GM19468 (cell line): Measurements from ENCODE around the gene INSR.
A peak's percentile ranks its signal among the peaks of the same experiment; 100 is the strongest.
"Not testable (repeated sequence)": the region's sequence is repeated elsewhere in the genome, so short reads cannot be mapped to it uniquely, and the experiment has no call there.

Source experiments
- ATAC-seq: cut with Tn5 transposase; IDR thresholded peaks from one replicate; pipeline ENCODE4 v1.9.1; 2021; ENCODE audit warnings: mild to moderate bottlenecking, moderate library complexity, moderate number of reproducible peaks; ENCODE audit not compliant: unreplicated experiment; ENCODE audit errors: extremely low read depth

Gene INSR

GRCh38 chr19:7293762-7294557, at the start of gene INSR:
TSS of gene INSR (minus strand) at chr19:7294414. CDS start at chr19:7293891, 523 bp downstream.
- ATAC-seq: peak; percentile 58

GRCh38 chr19:7342143-7342542, 47.9 kb upstream of the INSR start:
- no peak for ATAC-seq

GRCh38 chr19:7340959-7341837, 47.0 kb upstream of the INSR start:
- ATAC-seq: no peak

- ATAC-seq: peak; percentile 60
Measured at GRCh38 chr19:7337380-7338194, 43.4 kb upstream of the INSR start.

DNA sequence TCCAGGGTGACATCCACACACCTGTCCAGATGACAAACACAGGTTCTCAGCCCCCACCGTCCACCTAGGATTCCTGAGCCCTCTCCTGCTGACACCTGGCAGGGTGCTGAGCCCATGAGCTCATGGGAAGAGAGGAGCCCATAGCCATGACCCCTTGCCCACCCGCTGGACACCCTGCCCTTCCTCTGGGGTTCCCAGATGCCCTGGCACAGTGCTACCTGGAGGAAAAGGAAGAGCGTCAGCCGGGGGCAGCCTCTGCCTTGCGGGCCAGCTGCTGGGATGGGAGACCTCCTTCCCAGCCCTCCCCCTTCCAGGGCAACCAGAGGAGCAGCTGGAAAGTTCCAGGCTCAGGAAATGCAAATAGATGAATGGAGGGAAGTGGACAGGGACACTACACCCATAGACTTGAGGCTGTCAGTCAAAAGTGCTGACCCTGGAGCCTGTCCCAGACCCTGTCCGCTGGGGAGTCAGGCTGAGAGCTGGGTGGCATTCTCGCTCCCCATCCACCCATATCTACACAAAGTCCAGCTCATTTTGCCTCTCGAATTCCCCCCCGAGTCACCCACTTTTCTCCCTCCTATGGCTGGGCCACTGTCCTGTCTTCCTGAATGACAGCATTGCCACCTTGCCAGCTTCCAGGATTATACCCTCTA, 42.2 kb upstream of the INSR start:
- no peak for ATAC-seq

DNA sequence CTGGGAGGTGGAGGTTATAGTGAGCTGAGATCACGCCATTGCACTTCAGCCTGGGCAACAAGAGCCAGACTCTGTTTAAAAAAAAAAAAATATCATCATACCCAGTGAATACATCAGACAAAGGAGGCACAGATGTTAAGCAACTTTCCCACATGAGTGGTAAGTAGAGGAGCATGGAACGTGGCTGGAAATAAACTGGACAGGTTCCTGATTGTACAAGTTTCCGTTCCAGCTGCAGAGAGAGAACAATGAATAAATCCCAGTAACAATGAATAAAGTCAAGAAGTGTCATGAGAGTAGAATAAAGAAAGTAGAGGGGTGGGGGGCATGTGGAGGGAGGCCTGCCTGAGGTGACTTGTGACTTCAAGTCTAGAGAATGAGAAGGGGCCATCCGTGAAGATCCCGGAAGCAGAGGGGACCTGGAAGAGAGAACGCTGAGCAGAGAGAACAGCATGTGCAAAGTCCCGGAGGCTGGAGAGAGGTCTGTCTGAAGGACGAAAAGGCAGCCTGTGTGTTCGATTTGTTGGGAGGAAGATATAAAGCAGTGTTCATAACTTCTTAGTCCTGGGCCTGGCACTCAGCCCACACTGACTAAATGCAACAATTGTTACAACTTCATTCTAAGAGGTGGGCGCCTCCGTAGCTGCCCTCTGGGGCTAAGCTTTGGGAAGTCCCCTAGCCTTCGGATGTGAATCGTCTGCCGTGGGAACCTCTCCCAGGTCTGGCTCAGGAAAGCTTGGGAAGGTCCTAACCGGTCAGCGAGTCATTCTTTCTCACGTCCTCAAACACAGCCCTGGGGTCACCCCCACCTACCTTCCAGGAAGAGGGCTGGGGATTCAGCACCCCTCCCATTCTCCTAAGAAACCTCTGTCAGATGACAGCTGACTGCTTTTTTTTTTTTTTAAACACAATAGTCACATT, 39.2 kb upstream of the INSR start:
- no peak for ATAC-seq

GRCh38 chr19:7331446-7331845, 37.2 kb upstream of the INSR start:
- ATAC-seq: no peak

GRCh38 chr19:7328647-7329046, 34.4 kb upstream of the INSR start:
- ATAC-seq: no peak

GRCh38 chr19:7327802-7328201, 33.6 kb upstream of the INSR start:
- no peak for ATAC-seq

DNA sequence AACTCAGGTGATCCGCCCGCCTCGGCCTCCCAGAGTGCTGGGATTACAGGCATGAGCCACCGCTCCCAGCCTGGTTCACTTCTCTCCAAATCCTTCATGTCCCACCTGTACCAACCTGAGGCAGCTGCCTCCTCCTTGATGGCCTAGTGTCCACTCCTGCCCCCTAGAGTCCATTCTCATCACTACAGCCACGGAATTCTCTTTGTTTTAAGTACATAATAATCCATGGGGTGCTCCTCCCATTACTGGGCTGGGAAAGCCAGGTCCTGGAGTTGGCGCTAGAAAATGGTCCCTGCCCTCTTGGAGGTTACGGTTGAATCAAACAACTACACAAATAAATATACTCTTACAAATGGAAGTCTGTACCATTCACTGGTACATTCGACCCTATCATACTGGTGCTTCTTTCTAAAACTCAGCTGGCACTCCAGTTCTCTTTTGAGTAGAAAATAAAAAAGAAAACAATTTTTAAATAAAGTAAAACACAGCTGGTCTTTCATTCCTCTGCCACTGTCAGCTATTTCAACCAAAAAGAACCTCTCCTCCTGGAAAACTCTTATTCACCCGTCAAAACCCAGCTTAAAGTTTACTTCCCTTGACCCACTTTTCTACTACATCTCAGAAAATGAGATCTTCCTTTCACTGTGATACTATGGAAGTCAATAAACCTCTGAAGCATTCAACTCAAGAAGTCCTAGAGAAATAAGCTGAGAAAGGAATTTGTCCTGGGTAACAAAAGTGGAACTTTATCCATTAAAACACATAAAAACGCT, 32.1 kb upstream of the INSR start:
- ATAC-seq: no peak

GRCh38 chr19:7318176-7318575, 24.0 kb upstream of the INSR start:
- ATAC-seq: no peak

DNA sequence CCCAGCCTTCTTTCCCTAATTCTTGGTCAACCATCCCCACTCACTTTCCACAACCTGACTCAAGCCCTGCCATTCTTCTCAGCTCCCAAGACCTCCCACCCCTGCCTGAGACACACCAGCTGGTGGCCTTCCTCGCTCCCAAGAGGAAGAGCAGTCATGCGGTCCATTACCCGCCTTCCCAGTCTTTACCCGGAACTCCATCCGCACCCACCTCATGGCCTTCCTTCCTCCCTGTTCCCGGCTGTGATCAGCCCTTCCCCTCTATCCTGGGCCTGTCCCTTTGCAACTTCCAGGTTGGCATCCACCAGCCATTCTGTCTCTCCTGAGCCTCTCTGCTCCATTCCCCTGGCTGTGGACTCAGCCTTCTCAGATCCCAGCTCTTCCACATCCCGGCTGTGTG, 18.6 kb upstream of the INSR start:
- ATAC-seq: no peak

- no peak for ATAC-seq
Measured at GRCh38 chr19:7311911-7312310, 17.7 kb upstream of the INSR start.

- not testable (repeated sequence) for ATAC-seq
Measured at GRCh38 chr19:7308327-7308726, 14.1 kb upstream of the INSR start.

DNA sequence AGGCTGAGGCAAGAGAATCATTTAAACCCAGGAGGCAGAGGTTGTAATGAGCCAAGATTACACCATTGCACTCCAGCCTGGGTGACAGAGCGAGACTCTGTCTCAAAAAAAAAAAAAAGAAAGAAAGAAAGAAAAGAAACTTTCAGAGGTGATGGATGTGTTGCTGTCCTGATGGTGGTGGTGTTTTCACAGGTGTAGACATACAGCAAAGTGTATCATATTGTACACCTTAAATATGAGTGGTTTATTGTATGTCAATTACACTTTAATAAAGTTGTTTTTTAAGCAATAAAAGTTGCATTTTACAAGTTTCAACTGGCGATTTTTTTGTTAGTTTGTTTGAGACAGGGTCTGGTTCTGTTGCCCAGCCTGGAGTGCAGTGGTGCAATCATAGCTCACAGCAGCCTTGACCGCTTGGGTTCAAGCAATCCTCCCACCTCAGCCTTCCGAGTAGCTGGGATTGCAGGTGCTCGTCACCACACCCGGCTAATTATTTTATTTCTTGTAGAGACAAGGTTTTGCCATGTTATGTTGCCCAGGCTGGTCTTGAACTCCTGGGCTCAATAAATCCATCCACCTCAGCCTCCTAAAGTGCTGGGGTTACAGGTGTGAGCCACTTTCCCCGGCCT, 13.5 kb upstream of the INSR start:
- no peak for ATAC-seq

DNA sequence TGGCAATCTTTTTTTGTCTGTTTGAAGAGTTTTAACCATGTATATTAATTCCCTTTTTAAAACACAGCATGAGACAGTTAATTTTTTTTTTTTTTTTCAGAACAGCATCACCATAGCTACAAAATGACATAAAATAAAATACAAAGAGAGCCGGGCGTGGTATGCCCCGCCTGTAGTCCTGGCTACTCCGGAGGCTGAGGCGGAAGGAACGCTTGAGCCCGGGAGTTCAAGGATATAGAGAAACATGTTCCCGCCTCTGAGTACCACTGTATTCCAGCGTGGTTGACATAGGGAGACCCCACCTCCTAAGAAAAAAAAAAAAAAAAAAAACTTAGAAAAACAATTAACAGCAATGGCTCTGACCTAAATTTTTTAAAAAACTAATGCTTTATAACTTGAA, 10.0 kb upstream of the INSR start:
- no peak for ATAC-seq

- ATAC-seq: no peak
Measured at GRCh38 chr19:7303470-7303869, 9.3 kb upstream of the INSR start.

DNA sequence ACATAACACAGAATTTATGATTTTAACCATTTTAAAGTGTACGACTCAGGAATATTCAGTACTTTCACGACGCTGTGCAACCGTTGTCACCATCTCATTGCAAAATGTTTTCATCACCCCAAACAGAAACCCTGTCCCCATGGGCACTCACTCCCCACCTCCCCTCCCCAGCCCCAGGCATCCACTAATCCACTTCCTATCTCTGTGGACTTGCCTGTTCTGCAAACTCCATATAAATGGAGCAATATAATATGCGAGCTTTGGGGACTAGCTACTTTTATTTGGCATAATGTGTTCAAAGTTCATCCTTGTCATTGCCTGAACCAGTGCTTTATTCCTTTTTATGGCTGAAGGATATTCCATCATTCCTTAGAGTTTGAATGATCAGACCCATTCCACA, 7.3 kb upstream of the INSR start:
- no peak for ATAC-seq
